HG02623 (cell line): ENCODE data around the gene MTREX.

Experiments
- ATAC-seq: cut with Tn5 transposase; IDR thresholded peaks from one replicate; pipeline ENCODE4 v1.9.1; 2021; ENCODE audit warnings: moderate library complexity; ENCODE audit not compliant: unreplicated experiment

MTREX gene

GRCh38 chr5:55470282-55470681, 162.5 kb downstream of the MTREX start:
- ATAC-seq, result no peak

- no peak for ATAC-seq
Observed at GRCh38 chr5:55471468-55471867, 163.7 kb downstream of the MTREX start.

- no peak for ATAC-seq
Observed at GRCh38 chr5:55472642-55473041, 164.9 kb downstream of the MTREX start.
